Mesothelial cell of epicardium (in vitro differentiated cells): ENCODE measurements around the gene ZNF354C. TPM values are rescaled to one million over a fixed set of nuclear protein-coding genes. Genes with fewer than 3 reads are reported as not detected.
"Not testable (repeated sequence)": the region's sequence is repeated elsewhere in the genome, so short reads cannot be mapped to it uniquely, and the experiment has no call there.

Source experiments
- DNase-seq, 2 experiments: peaks; one replicate each; pipeline ENCODE4 v3.0.0; 2021; ENCODE audit warnings: low spot score in 2 of 2; ENCODE audit not compliant: unreplicated experiment in 2 of 2
- H3K27ac Mint-ChIP-seq: 2 replicates; pipeline ENCODE4 v1.8.0; 2021; ENCODE audit warnings: mixed read lengths
- H3K27me3 Mint-ChIP-seq: 2 replicates; pipeline ENCODE4 v1.8.0; 2021; ENCODE audit warnings: low read depth, mixed read lengths
- H3K36me3 Mint-ChIP-seq: 2 replicates; pipeline ENCODE4 v1.8.0; 2021; ENCODE audit warnings: mixed read lengths
- H3K4me1 Mint-ChIP-seq: 2 replicates; pipeline ENCODE4 v1.8.0; 2021; ENCODE audit warnings: mixed read lengths
- H3K4me3 Mint-ChIP-seq: 2 replicates; pipeline ENCODE4 v1.8.0; 2021; ENCODE audit warnings: mild to moderate bottlenecking, moderate library complexity, mixed read lengths
- H3K9me3 Mint-ChIP-seq: 2 replicates; pipeline ENCODE4 v1.8.0; 2021; ENCODE audit warnings: mixed read lengths
- total RNA-seq: library from RNA; stranded (reverse); gene quantifications from 3 replicates; pipeline ENCODE4 v1.2.1, GENCODE V29; 2021
- TF ChIP-seq, protein P1 (sequence below): fragments of 200-600 bp; sonication (generic); IDR thresholded peaks from one replicate; pipeline ENCODE4 v1.5.0; 2021; ENCODE audit warnings: antibody characterized with exemption; ENCODE audit not compliant: unreplicated experiment

The ZNF354C gene
- total RNA-seq, 1 donor from 2014 or later, result 9.2 TPM

DNA sequence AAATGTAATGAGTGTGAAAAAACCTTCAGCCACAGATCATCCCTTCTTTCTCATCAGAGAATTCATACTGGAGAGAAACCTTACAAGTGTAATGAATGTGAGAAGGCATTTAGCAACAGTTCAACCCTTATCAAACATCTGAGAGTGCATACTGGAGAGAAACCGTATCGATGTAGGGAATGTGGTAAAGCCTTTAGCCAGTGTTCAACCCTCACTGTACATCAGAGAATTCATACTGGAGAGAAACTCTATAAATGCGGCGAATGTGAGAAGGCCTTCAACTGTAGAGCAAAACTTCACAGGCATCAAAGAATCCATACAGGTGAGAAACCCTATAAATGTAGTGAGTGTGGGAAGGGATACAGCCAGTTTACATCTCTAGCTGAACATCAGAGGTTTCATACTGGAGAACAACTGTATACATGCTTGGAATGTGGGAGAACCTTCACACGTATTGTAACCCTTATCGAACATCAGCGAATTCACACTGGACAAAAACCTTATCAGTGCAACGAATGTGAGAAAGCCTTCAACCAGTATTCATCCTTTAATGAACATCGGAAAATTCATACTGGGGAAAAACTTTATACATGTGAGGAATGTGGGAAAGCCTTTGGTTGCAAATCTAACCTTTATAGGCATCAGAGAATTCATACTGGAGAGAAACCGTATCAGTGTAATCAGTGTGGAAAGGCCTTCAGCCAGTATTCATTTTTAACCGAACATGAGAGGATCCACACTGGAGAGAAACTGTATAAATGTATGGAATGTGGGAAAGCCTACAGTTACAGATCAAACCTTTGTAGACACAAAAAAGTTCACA, 19.2 kb downstream of the ZNF354C start:
- TF ChIP-seq, protein P1, sequence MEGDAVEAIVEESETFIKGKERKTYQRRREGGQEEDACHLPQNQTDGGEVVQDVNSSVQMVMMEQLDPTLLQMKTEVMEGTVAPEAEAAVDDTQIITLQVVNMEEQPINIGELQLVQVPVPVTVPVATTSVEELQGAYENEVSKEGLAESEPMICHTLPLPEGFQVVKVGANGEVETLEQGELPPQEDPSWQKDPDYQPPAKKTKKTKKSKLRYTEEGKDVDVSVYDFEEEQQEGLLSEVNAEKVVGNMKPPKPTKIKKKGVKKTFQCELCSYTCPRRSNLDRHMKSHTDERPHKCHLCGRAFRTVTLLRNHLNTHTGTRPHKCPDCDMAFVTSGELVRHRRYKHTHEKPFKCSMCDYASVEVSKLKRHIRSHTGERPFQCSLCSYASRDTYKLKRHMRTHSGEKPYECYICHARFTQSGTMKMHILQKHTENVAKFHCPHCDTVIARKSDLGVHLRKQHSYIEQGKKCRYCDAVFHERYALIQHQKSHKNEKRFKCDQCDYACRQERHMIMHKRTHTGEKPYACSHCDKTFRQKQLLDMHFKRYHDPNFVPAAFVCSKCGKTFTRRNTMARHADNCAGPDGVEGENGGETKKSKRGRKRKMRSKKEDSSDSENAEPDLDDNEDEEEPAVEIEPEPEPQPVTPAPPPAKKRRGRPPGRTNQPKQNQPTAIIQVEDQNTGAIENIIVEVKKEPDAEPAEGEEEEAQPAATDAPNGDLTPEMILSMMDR, result no peak
- Mint-ChIP-seq H3K36me3 (peaks cover 76% of the 10 kb centered on the region), H3K27me3 (no peaks in the 10 kb centered on the region), H3K4me1 (no peaks in the 10 kb centered on the region), H3K27ac (no peak overlapping the region), H3K9me3 (peaks cover 75% of the 10 kb centered on the region), H3K4me3 (no peak overlapping the region)
- no peak for DNase-seq

DNA sequence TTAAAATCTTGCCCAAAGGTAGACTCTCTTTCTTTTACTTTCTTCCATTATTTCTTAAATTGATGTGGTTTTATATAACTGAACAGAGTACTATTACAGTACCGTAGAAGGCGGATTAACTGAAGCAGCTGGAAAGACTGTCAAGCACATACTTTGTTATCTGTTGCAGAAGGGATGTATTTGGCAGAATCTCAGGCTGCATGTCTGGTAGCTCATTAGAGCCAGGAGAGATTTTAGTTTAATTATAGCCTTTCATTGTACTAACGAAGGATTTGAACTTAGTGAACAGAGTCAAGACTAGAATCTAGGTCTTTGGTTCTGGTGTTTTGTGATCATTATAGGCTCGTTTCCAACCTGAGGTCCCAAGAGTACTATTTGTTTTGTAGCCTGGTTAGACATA, 20.6 kb downstream of the ZNF354C start:
- H3K27ac Mint-ChIP-seq, result no peak overlapping the region
- peaks cover 76% of the 10 kb centered on the region for H3K9me3 Mint-ChIP-seq
- no peak overlapping the region for H3K4me3 Mint-ChIP-seq
- TF ChIP-seq, protein P1, result no peak
- DNase-seq, result no peak
- H3K27me3 Mint-ChIP-seq, result no peaks in the 10 kb centered on the region
- no peaks in the 10 kb centered on the region for H3K4me1 Mint-ChIP-seq
- peaks cover 68% of the 10 kb centered on the region for H3K36me3 Mint-ChIP-seq

DNA sequence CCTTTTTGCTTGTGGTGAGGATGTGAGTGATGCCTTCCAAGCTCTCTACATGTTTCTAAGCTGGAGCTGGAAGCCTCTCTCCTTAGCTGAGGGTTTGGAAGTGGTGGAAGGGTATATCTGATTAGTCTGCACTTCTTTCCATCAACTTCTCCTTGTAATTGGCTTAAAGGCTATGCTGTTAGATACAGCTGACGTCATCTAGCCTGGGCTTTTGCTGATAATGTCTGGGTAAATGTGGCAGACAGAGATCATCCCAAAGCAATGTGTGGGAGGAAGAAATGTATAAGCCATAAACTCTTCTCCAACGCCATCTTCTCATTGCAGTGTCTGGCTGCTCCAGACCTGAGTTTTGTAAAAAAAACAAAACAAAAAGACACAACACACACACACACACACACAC, 29.3 kb downstream of the ZNF354C start:
- Mint-ChIP-seq H3K36me3 (peaks cover 9% of the 10 kb centered on the region), H3K27ac (no peak overlapping the region)
- TF ChIP-seq, protein P1, result no peak

DNA sequence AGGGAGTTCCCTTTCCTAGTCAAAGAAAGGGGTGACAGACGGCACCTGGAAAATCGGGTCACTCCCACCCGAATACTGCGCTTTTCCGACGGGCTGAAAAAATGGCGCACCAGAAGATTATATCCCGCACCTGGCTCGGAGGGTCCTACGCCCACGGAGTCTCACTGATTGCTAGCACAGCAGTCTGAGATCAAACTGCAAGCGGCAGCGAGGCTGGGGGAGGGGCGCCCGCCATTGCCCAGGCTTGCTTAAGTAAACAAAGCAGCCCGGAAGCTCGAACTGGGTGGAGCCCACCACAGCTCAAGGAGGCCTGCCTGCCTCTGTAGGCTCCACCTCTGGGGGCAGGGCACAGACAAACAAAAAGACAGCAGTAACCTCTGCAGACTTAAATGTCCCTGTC, 41.1 kb downstream of the ZNF354C start:
- H3K27me3 Mint-ChIP-seq, H3K36me3 Mint-ChIP-seq, H3K27ac Mint-ChIP-seq, H3K4me3 Mint-ChIP-seq, H3K4me1 Mint-ChIP-seq, DNase-seq: not testable (repeated sequence)
- peaks cover 38% of the 10 kb centered on the region for H3K9me3 Mint-ChIP-seq

More for the DNA sequence above, 29.3 kb downstream of the ZNF354C start:
- Mint-ChIP-seq H3K9me3 (peaks cover 75% of the 10 kb centered on the region), H3K4me1 (no peaks in the 10 kb centered on the region), H3K4me3 (no peak overlapping the region), H3K27me3 (no peaks in the 10 kb centered on the region)
- DNase-seq, result no peak

DNA sequence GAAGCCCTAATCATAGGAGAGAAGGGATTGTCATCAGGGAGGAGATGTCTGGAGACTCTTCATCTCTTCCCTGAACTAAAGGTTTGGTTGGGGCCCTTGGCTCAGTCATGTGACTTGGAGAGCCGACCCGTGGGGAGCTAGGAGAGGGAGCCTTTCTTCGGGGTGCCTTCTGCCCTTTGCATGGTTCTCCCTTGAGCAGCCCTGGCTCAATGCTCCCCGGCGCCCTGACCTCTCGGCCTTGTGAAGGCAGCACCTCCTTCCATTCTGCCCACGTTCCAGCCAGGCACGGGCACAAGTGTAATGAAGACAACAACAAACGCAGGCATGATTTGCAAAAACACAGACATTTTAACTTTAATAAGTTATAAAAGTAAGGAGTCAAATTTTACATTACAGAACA, 50.4 kb downstream of the ZNF354C start:
- H3K27me3 Mint-ChIP-seq, result no peaks in the 10 kb centered on the region
- H3K9me3 Mint-ChIP-seq, result peaks cover 61% of the 10 kb centered on the region
- peaks cover 11% of the 10 kb centered on the region for H3K36me3 Mint-ChIP-seq
- no peak overlapping the region for H3K27ac Mint-ChIP-seq
- TF ChIP-seq, protein P1, result no peak
- DNase-seq, result no peak
- no peaks in the 10 kb centered on the region for H3K4me1 Mint-ChIP-seq
- no peak overlapping the region for H3K4me3 Mint-ChIP-seq

DNA sequence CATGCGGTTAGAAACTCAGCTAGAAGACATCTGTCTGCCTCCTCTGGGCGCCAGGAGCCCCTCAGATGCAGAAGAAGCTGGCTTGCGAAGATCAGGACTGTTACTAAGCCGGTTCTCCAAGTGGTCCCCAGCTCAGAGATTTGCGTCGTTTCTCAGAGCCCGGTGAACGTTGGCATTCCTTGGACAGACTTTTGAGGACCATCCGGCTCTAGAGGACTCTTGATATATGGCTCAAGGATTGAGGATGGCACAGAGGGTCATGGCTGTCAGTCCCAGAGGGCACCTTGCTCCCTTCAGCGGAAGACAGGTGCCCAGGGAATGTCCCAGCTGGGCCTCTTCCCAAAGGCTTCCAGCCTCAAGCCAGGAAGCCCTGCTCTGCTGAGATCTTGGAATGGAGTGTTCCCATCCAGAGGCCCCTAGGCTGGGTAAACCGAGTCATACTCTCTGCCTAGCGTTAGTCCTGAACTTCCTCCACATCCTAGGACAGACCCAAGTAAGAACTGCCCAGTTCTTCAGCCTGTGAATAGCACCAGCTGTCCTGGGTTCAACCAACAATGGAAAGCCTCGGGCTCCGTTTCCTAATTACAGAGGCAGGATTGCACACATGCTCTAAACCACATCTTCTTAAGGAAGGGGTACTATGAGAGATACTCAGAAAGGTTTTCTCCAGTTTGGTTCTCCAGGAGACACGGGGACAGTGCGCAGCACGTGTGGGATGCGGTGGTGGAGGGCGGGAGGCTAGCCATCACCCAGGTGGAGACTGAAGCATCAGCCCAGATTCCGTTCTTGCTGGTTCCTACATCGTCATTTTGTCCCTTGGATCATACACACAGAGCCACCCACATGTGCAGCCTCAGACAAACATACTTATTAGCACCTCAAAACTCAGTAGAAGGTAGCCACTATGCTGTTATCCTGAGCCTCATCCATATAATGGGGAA, 51.4 kb downstream of the ZNF354C start:
- no peak for DNase-seq
- H3K4me1 Mint-ChIP-seq, result no peaks in the 10 kb centered on the region
- H3K27ac Mint-ChIP-seq, result no peak overlapping the region
- TF ChIP-seq, protein P1, result no peak
- H3K9me3 Mint-ChIP-seq, result peaks cover 65% of the 10 kb centered on the region
- peaks cover 11% of the 10 kb centered on the region for H3K36me3 Mint-ChIP-seq
- no peak overlapping the region for H3K4me3 Mint-ChIP-seq
- H3K27me3 Mint-ChIP-seq, result no peaks in the 10 kb centered on the region
